SJCRH30 (cell line): ENCODE measurements around the gene GDPD5. TPM values are rescaled to one million over a fixed set of nuclear protein-coding genes. Genes with fewer than 3 reads are reported as not detected.

Experiments
- DNase-seq, 2 experiments: peaks; one replicate each; pipeline ENCODE4 v3.0.0-alpha.2; 2015 to 2020
- H3K27ac ChIP-seq: fragments of 250-450 bp; sonication (Bioruptor Pico); 2 replicates; pipeline ENCODE4 v1.5.1; 2020; ENCODE audit warnings: mild to moderate bottlenecking, moderate library complexity
- H3K27me3 ChIP-seq: fragments of 250-450 bp; sonication (Bioruptor Pico); 2 replicates; pipeline ENCODE4 v1.5.1; 2020; ENCODE audit warnings: mild to moderate bottlenecking, moderate library complexity
- H3K36me3 ChIP-seq: fragments of 250-450 bp; sonication (Bioruptor Pico); 2 replicates; pipeline ENCODE4 v1.5.1; 2020; ENCODE audit warnings: mild to moderate bottlenecking, moderate library complexity
- H3K4me1 ChIP-seq: fragments of 250-450 bp; sonication (Bioruptor Pico); 2 replicates; pipeline ENCODE4 v1.5.1; 2020; ENCODE audit warnings: mild to moderate bottlenecking, moderate library complexity
- H3K4me3 ChIP-seq: fragments of 250-450 bp; sonication (Bioruptor Pico); 2 replicates; pipeline ENCODE4 v1.5.1; 2020; ENCODE audit warnings: mild to moderate bottlenecking, moderate library complexity
- H3K9me3 ChIP-seq: fragments of 250-450 bp; sonication (Bioruptor Pico); replicated peaks from 2 replicates; pipeline ENCODE4 v1.5.1; 2020; ENCODE audit warnings: mild to moderate bottlenecking, moderate library complexity
- total RNA-seq: library from RNA; depleted of rRNA; stranded (reverse); fragments of >200 nt; shearing (Covaris generic); gene quantifications from 2 replicates; pipeline ENCODE4 v1.2.3, GENCODE V29; 2014

GDPD5 gene
- total RNA-seq, 1 experiment from 2014 or later, result 4.0 TPM

DNA sequence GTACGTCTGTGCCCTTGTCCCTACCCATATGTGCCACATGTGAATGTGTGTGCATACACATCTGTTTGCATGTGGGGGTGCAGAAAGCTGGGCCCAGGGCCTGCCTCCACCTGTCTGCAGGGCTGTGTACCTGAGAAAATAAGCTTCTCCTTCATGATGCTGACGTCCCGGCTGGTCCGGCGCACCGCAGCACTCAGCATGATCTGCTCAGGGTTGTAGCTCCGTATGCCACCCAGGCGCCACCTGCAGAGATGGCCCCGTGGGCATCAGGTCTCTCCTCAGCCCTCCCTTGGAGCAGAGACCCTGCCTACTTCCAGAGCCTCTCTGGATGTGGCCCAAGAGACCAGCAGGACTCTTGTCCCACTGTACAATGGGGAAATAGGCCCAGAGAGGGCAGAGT, 88.9 kb downstream of the GDPD5 start:
- Histone ChIP-seq H3K27ac (no peak overlapping the region), H3K9me3 (no peaks in the 10 kb centered on the region), H3K27me3 (no peaks in the 10 kb centered on the region), H3K36me3 (no peaks in the 10 kb centered on the region), H3K4me3 (no peak overlapping the region), H3K4me1 (no peaks in the 10 kb centered on the region)
- no peak for DNase-seq

DNA sequence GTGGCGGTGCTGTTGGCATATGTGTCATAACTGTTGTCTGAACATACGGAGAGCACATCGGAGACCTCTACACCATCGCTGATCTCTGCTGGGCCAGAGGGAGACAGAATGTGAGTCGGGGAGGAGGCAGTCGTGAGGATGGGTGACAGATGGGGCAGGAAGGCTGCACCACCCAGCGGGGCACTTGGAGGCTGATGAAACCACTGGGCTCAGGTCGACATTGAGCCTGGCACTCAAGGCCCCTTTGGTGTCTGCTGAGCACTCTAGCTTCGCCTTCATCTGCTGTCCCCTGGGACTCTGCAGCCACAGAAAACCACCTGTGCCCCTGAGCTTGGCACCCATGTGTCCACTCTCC, 90.2 kb downstream of the GDPD5 start:
- DNase-seq, result no peak
- H3K4me3 ChIP-seq, result no peak overlapping the region
- H3K4me1 ChIP-seq, result no peaks in the 10 kb centered on the region
- no peaks in the 10 kb centered on the region for H3K36me3 ChIP-seq
- H3K27me3 ChIP-seq, result no peaks in the 10 kb centered on the region
- H3K27ac ChIP-seq, result no peak overlapping the region
- no peaks in the 10 kb centered on the region for H3K9me3 ChIP-seq

DNA sequence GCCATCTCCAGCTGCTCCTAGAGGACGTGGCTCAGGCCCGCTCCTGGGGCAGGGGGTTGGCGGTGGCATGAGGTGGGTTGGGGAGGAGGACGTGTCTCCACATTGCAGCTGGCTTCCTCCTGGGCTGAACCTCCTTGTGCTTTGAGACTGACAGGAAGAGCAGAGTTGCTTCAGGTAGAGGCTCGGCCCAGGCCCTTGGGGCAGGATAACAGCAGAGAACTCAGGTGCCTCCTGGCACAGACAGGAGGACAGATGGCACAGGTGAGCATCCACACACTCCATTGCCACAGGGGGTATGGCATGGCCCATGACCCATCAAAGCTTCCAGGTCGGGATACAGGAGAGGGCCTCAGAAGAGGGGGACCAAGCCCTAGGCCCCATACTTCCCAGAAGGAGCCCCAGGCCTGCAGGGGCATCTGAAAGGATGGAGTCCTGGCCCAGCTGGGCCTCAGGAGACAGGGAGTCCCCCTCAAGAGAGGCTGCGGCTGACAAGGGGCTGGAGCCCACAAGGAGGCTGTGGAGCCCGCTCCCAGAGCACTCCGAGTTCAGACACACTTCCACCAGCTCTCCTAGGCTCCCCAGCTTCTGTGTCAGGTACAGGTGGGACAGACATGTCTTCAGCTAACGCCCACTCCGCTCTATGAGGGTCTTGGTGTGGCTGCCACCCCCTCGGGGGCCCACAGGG, 90.7 kb downstream of the GDPD5 start:
- Histone ChIP-seq H3K4me1 (no peaks in the 10 kb centered on the region), H3K27ac (no peak overlapping the region), H3K36me3 (no peaks in the 10 kb centered on the region), H3K4me3 (no peak overlapping the region), H3K9me3 (no peaks in the 10 kb centered on the region), H3K27me3 (no peaks in the 10 kb centered on the region)
- no peak for DNase-seq

DNA sequence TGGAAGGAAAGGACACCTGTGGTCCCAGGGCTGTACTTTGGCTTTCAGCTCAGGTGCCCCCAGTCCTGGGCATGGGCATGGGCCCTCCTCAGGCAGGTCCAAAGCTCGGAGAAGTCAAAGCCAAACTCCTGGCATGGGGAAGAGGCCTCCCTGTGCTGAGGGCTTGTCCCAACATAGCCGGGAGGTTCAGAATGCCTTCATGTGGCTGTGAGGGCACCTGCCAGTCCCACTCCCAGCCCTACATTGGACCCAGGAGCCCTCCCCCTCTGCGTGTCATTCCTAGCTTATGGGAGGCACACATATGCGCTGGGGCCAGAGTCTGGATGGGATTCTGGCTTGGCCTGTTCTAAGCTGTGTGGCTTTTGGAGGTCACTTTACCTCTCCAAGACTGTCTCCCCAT, 91.7 kb downstream of the GDPD5 start:
- H3K4me3 ChIP-seq, result no peak overlapping the region
- DNase-seq, result no peak
- no peaks in the 10 kb centered on the region for H3K4me1 ChIP-seq
- no peaks in the 10 kb centered on the region for H3K36me3 ChIP-seq
- H3K27ac ChIP-seq, result no peak overlapping the region
- no peaks in the 10 kb centered on the region for H3K27me3 ChIP-seq
- no peaks in the 10 kb centered on the region for H3K9me3 ChIP-seq

DNA sequence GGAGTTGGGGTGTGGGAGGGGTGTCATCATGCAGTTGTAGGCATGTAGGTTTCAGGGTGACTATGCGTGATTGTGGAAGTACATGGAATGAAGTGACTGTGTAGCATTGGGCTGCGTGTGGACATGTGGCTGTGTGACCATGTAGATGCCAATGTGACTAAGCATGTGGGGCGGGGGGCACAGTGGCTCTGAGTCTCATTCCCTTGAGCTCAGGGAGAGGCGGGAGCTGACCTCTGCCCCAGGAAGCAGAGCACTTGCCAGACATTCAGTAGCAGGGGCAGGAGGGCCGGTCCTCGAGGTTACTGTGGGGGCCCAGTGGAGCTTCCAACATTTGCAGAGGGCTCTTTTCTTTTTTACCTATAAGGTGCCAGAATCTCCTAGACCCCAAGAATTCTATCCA, 92.3 kb downstream of the GDPD5 start:
- H3K27ac ChIP-seq, result no peak overlapping the region
- H3K4me3 ChIP-seq, result no peak overlapping the region
- no peaks in the 10 kb centered on the region for H3K4me1 ChIP-seq
- DNase-seq, result no peak
- no peaks in the 10 kb centered on the region for H3K27me3 ChIP-seq
- H3K9me3 ChIP-seq, result no peaks in the 10 kb centered on the region
- no peaks in the 10 kb centered on the region for H3K36me3 ChIP-seq

DNA sequence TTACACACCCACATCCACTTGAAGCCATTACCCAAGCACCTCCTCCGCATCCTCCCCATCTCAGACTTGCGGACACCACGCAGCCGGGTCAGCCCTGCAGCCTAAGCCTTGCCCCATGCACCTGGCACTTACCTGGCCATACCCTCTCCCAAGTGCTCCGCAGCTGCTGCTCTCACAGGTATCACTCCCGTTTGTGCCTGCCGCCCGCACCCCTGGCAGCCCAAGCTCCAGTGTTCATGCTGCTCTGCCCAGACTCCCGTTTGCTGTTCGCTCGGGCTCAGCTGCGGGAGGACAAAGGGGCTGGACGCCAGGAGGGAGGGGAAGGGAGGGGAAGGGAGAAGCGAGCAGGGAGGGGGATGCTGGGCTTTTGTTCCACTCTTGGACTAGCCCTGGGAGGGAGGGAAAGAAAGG, 92.8 kb downstream of the GDPD5 start, which contains the start of gene KLHL35:
KLHL35 (minus strand) TSS at position 293 of the 411 bp plus-strand sequence. CDS start 2,574 bp downstream, outside the sequence.
- H3K27ac ChIP-seq, result no peak within 1 kb of the TSS
- no peaks in the 10 kb centered on the region for H3K36me3 ChIP-seq
- H3K27me3 ChIP-seq, result no peaks in the 10 kb centered on the region
- no peaks in the 10 kb centered on the region for H3K4me1 ChIP-seq
- H3K4me3 ChIP-seq, result no peak within 1 kb of the TSS
- H3K9me3 ChIP-seq, result no peaks in the 10 kb centered on the region
- DNase-seq, result no peak

DNA sequence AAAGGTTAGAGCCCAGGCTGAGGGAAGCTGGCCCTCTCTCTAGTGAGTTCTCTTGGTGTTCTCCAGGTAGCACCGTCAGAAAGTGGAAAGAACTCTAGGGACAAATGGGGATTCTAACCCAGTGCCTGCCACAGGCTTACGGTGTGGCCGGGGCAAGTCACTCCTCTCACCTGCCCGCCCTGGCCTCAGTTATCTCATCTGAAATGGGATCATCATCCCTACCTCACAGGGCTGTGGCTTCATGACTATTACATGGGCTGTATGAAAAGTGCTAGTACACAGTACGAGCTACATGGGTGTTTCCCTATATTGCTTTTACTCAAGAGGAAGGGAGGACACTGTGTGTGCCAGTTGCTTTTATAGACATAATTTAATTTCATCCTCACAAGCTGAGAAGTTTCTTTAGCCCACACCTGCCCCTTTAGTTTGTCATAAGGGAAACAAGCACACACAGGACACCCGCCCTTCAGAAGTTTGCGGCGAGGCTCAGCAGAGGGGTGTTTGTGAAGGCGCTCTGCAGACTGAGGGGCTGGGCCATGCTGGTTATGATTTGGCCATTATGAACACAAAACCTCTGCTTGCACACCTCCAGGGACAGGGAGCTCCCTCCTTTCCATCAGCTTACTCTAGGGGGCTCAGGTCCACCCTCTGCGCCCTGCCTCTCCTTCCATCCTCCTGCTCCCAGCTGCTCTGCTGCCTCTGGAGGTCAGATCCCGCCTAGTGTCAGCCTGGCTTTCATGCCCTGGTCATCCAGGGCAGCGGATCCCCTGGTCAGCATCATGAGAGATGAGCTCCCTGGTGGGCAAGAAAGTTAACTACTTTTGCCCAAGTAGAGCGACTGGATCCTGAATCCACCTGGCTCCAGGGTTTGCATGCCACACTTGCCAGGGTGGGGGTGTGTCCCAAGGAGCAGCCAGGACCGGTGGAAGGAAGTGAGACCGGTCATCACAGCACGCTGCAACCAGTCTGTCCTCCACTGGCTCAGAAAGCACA, 93.9 kb downstream of the GDPD5 start:
- Histone ChIP-seq H3K9me3 (no peaks in the 10 kb centered on the region), H3K27me3 (no peaks in the 10 kb centered on the region), H3K4me3 (no peak overlapping the region), H3K4me1 (no peaks in the 10 kb centered on the region), H3K27ac (no peak overlapping the region), H3K36me3 (no peaks in the 10 kb centered on the region)
- no peak for DNase-seq

DNA sequence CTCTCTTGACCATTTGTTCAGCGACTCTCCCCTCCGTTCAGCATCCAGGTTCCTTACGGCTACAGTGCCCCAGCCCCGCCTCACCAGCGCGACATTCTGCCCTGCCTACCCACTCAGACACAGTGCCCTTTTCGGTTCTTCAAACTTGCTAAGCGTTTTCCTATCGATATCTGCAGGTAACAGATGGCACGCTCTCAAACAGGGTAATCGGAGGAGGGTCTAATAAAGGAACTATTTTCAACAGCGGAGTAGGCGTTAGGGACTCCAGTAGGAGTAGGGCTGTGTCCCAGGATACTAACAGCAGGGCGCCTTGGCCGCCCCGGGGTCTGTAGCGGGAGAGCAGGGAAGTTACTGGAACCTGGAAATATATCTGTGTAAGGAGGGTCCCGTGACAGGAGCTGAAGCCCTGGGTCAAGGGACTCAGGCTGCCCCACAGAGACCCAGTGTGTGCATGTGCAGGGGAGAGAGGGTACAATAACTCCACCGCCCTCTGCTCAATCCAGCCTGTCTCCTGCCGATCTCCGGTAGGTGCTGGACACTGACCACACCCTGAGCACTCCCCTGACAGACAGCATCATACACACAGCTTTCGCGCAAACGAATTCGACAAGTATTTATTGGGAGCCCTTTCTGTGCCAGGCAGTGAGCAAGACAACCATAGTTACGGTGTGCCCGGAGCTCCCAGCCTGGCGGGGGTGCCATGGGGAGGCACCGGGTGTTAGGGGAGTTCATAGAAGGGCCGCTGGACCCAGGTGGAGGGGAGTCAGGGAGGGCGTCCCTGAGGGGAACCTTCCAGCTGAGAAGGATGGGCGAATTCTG, 94.8 kb downstream of the GDPD5 start:
- H3K36me3 ChIP-seq, result no peaks in the 10 kb centered on the region
- no peak for DNase-seq
- no peaks in the 10 kb centered on the region for H3K27me3 ChIP-seq
- no peaks in the 10 kb centered on the region for H3K4me1 ChIP-seq
- H3K27ac ChIP-seq, result no peak overlapping the region
- no peaks in the 10 kb centered on the region for H3K9me3 ChIP-seq
- H3K4me3 ChIP-seq, result no peak overlapping the region

DNA sequence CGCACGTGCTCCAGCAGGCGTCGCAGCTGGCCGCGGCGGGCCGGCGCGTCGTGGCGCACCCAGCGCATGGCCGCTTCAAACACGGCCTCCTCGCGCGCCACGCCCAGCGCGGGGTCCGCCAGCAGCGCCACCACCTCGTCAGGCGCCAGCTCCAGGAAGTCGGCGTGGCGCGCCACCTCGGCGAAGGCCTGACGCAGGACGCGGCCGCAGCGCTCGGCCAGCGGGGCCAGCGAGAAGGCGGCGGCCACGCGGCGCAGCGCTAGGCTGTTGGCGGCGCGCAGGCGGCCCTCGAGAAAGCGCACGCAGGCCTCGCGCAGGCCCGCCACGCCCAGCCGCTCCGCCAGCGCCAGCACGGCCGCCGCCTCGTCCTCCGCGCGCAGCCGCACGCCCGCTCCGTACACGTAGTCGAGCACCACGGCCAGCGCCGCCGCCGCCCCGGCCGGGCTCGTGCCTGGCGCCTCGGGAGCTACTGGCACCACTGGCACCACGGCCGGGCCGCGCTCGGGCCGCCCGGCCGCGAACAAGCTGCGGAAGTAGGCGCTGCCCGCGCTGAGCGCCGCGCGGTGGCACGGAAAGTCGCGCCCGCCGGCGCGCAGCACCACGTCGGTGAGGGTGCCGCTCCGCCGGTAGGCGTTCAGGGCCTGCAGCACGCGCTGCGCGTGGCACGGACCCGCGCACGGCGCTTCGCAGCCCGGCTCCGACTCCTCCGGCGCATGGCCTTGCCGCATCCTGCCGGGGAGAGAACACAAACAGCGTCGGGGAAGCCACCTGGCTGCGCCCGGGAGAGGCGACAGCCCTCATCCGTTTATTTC, 95.6 kb downstream of the GDPD5 start:
- Histone ChIP-seq H3K27ac (no peak overlapping the region), H3K4me1 (no peaks in the 10 kb centered on the region), H3K27me3 (no peaks in the 10 kb centered on the region), H3K9me3 (no peaks in the 10 kb centered on the region), H3K4me3 (no peak overlapping the region), H3K36me3 (no peaks in the 10 kb centered on the region)
- DNase-seq, result no peak

DNA sequence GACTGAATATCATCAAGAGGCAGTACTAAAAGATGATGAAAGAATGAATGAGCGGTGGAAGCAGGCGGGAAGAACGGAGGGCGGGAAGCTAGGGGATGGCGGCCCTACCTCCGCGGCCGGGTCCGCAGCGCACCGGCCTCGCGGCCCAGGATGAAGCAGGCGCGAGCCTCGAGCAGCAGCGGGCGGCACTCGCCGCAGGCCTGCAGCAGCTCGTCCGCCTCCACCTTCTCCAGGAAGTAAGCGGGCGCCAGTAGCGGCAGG, 96.2 kb downstream of the GDPD5 start:
- Histone ChIP-seq H3K4me1 (peaks cover 2% of the 10 kb centered on the region; the same call in 1 of the 2 replicates), H3K27ac (no peak overlapping the region), H3K36me3 (no peaks in the 10 kb centered on the region), H3K4me3 (no peak overlapping the region), H3K9me3 (no peaks in the 10 kb centered on the region), H3K27me3 (no peaks in the 10 kb centered on the region)
- no peak for DNase-seq

DNA sequence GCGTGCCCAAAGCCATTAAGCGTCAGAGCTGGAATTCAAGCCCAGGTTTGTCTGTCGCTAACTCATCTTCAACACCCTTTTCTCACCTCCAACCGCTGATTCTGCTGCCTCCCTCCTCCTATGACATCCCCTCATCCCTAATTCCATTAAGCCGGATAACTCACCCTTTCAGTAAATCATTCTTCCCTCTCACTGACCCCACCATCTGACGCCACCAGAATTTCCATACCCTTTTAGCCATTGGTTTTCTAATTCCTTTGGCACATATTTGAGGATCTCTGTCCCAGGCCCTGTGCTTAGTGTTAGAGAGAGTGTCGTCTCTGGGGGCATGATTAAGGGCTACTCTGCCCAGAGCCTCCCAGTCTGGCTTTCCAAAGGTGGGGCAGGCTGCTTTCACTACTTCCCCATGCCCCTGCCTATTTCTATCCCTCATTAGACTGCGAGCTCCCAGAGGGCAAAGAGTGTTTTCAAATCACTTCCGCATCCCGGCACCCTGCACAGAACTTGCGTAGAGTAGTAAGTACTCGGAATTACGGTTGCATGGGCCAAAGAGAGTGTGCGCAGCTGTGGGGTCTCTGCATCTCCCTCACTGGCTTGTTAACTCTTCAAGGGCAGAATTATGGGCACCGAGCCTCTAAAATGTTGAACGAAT, 96.6 kb downstream of the GDPD5 start:
- Histone ChIP-seq H3K9me3 (no peaks in the 10 kb centered on the region), H3K36me3 (no peaks in the 10 kb centered on the region), H3K4me1 (peaks cover 5% of the 10 kb centered on the region; the same call in 1 of the 2 replicates), H3K27me3 (no peaks in the 10 kb centered on the region), H3K27ac (no peak overlapping the region), H3K4me3 (no peak overlapping the region)
- DNase-seq, result no peak

DNA sequence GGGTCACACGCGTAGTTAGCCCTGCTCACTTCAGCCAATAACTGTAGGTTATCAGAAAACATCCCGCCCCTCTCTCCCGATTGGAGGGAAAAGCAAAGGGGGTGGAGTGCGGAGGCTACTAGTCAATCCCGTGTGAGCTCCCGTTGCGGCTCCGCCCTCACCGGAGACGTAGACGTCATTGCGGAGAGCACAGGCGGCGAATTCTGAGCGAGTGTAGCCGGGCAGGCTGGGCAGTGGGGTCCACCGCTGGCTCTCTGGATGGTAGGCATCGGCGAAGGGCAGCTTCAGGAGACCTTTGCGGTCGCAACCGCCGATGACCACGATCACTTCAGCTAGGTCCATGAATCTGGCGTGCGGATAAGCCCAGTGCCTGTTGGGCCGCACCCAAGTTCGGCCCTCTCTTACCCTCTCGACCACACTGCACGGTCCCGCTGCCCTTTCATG, 97.4 kb downstream of the GDPD5 start:
- no peak overlapping the region for H3K4me3 ChIP-seq
- peaks cover 5% of the 10 kb centered on the region; the same call in 1 of the 2 replicates for H3K4me1 ChIP-seq
- H3K36me3 ChIP-seq, result no peaks in the 10 kb centered on the region
- DNase-seq, result no peak
- no peak overlapping the region for H3K27ac ChIP-seq
- H3K27me3 ChIP-seq, result no peaks in the 10 kb centered on the region
- no peaks in the 10 kb centered on the region for H3K9me3 ChIP-seq

DNA sequence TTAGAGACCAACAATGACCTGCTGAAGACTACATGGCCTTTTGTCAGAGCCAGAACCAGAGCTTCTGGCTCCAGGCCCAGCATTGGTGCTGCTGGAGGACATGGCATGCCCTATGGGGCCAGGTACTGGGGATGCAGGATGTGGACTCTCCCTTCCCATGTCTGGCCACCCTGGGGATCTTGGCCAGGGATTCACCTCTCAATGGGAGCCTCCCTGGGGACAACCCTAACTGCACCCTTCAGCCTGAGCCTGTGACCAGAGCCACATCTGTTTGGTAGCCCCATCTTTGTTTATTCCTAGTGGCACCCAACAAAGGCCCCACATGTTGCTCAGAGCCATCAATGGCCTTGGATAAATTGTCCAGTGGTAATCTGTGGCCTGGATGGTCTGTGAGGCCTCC, 98.6 kb downstream of the GDPD5 start:
- no peak overlapping the region for H3K27ac ChIP-seq
- H3K4me1 ChIP-seq, result peaks cover 5% of the 10 kb centered on the region; the same call in 1 of the 2 replicates
- no peaks in the 10 kb centered on the region for H3K27me3 ChIP-seq
- H3K9me3 ChIP-seq, result no peaks in the 10 kb centered on the region
- no peaks in the 10 kb centered on the region for H3K36me3 ChIP-seq
- no peak for DNase-seq
- no peak overlapping the region for H3K4me3 ChIP-seq

DNA sequence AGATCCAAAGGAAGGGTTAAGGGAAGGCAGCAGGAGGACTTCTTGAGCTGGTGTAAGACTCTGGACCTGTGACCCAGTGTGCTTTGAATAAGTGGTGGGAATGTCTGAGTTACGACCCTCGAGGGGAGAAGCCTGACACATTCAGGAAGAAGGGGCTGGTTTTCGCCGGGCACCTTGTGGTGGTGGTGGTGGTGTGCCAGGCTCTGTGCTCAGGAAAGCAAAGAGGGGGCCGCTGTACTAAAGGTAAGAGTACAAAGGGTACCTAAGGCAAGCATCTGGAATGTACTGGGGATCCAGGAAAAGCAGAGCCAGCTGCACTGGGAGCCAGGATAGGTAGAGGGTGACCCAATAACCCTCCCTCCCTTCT, 99.0 kb downstream of the GDPD5 start:
- no peak overlapping the region for H3K27ac ChIP-seq
- no peaks in the 10 kb centered on the region for H3K36me3 ChIP-seq
- no peaks in the 10 kb centered on the region for H3K27me3 ChIP-seq
- DNase-seq, result no peak
- H3K9me3 ChIP-seq, result no peaks in the 10 kb centered on the region
- H3K4me1 ChIP-seq, result peaks cover 5% of the 10 kb centered on the region; the same call in 1 of the 2 replicates
- H3K4me3 ChIP-seq, result no peak overlapping the region
